Glomerular endothelial cell (primary cell): ENCODE data around the gene KRT28. TPM values are rescaled to one million over a fixed set of nuclear protein-coding genes. Genes with fewer than 3 reads are reported as not detected.
"Not testable (repeated sequence)": the region's sequence is repeated elsewhere in the genome, so short reads cannot be mapped to it uniquely, and the experiment has no call there.

Source experiments
- DNase-seq: peaks from one replicate; pipeline ENCODE4 v3.0.0-alpha.2; 2011; ENCODE audit warnings: low read depth, low spot score; ENCODE audit errors: extremely low read depth
- total RNA-seq: library from RNA; depleted of rRNA; stranded (reverse); fragments of >200 nt; gene quantifications from 2 replicates; pipeline ENCODE4 v1.2.3, GENCODE V29; 2015

KRT28 gene
- total RNA-seq, 1 donor from 2014 or later = not detected

GRCh38 chr17:40818733-40819527, 19.2 kb upstream of the KRT28 start:
- DNase-seq = no peak

- no peak for DNase-seq
Observed at GRCh38 chr17:40818343-40818732, 18.6 kb upstream of the KRT28 start.

- DNase-seq = no peak
Observed at GRCh38 chr17:40817103-40817682, 17.4 kb upstream of the KRT28 start.

GRCh38 chr17:40816569-40816968, 16.8 kb upstream of the KRT28 start:
- DNase-seq = no peak

GRCh38 chr17:40815381-40815780, 15.6 kb upstream of the KRT28 start:
- DNase-seq = no peak

- not testable (repeated sequence) for DNase-seq
Observed at GRCh38 chr17:40814657-40815056, 14.9 kb upstream of the KRT28 start.

GRCh38 chr17:40813804-40814203, 14.0 kb upstream of the KRT28 start:
- no peak for DNase-seq

- DNase-seq = no peak
Observed at GRCh38 chr17:40812639-40813038, 12.9 kb upstream of the KRT28 start.

- DNase-seq = no peak
Observed at GRCh38 chr17:40810494-40810893, 10.7 kb upstream of the KRT28 start.

- peak; percentile 16 for DNase-seq
Observed at GRCh38 chr17:40809721-40810421, 10.1 kb upstream of the KRT28 start.

- DNase-seq = no peak
Observed at GRCh38 chr17:40806131-40806530, 6.4 kb upstream of the KRT28 start.

GRCh38 chr17:40803617-40804082, 3.9 kb upstream of the KRT28 start:
- no peak for DNase-seq

GRCh38 chr17:40801157-40801556, 1.4 kb upstream of the KRT28 start:
- no peak for DNase-seq

GRCh38 chr17:40800381-40800780, 622 bp upstream of the KRT28 start:
- DNase-seq = no peak

GRCh38 chr17:40796846-40797245, 2.9 kb downstream of the KRT28 start:
- no peak for DNase-seq

- DNase-seq = no peak
Observed at GRCh38 chr17:40795019-40795667, 4.6 kb downstream of the KRT28 start.

GRCh38 chr17:40794466-40794865, 5.3 kb downstream of the KRT28 start:
- DNase-seq = no peak

GRCh38 chr17:40793832-40794231, 5.9 kb downstream of the KRT28 start:
- DNase-seq = no peak

GRCh38 chr17:40791787-40792436, 7.8 kb downstream of the KRT28 start:
- DNase-seq = peak; percentile 9

GRCh38 chr17:40791111-40791510, 8.6 kb downstream of the KRT28 start:
- DNase-seq = no peak

- DNase-seq = no peak
Observed at GRCh38 chr17:40782450-40782849, 17.3 kb downstream of the KRT28 start, which contains the start of gene KRT27. KRT27 (minus strand) TSS chr17:40782550; CDS start chr17:40782493, 57 bp downstream.
